ENCODE data around the gene SRPK2. TPM values are rescaled to one million over a fixed set of nuclear protein-coding genes. Genes with fewer than 3 reads are reported as not detected.

SRPK2 gene
- total RNA-seq, 4 donors from 2014 or later = 33.0 to 47.4 (median 42.8) TPM

DNA sequence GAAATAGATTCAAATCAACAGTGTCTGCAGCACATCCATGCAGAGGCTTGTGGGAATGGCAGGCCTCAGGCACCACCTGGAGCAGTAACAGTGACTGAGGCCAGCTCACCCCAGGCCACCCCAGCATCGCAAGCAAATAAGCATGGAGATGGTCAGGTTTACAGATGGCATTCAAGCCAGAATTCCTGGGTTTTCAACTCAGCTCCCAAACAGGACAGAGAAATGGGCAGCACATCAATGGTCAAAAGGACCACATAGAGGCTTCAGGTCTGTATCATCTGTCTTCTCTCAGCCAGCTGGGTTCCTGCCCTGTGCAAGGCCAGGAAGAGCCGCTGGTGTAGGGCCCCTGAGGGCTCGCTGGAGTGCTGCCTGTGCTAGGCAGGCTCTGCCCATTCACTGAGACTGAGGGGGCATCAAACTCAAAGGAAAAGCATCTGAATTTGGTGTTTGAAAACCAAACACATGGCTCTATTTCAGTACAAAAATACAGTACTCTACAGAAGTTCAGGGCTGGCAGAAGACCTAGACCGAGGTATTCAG, 262.2 kb downstream of the SRPK2 start:
- 83% methylated on average over 3 of the region's 4 CpGs for WGBS
- Histone ChIP-seq H3K9me3 (no peaks in the 10 kb centered on the region), H3K27ac (replicated peaks in 1 of 4) (no peak overlapping the region), H3K36me3 (peaks cover 0 to 37% (median 24%) of the 10 kb centered on the region in 4 donors), H3K4me1 (peaks cover 5 to 14% (median 12%) of the 10 kb centered on the region in 4 donors), H3K4me3 (no peak overlapping the region), H3K27me3 (no peaks in the 10 kb centered on the region)
- intact Hi-C loops (cut with DNase I) = no loop called here
- peak; percentile 14 for DNase-seq (ENCODE audit: extremely low spot score)
- no peak for TF ChIP-seq POLR2A (IDR thresholded peaks at IDR 0.05; ENCODE audit: low read depth)
- no peak for TF ChIP-seq POLR2AphosphoS5 (IDR thresholded peaks at IDR 0.05)
- TF ChIP-seq, protein P1, sequence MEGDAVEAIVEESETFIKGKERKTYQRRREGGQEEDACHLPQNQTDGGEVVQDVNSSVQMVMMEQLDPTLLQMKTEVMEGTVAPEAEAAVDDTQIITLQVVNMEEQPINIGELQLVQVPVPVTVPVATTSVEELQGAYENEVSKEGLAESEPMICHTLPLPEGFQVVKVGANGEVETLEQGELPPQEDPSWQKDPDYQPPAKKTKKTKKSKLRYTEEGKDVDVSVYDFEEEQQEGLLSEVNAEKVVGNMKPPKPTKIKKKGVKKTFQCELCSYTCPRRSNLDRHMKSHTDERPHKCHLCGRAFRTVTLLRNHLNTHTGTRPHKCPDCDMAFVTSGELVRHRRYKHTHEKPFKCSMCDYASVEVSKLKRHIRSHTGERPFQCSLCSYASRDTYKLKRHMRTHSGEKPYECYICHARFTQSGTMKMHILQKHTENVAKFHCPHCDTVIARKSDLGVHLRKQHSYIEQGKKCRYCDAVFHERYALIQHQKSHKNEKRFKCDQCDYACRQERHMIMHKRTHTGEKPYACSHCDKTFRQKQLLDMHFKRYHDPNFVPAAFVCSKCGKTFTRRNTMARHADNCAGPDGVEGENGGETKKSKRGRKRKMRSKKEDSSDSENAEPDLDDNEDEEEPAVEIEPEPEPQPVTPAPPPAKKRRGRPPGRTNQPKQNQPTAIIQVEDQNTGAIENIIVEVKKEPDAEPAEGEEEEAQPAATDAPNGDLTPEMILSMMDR (IDR thresholded peaks at IDR 0.05) = no peak
- TF ChIP-seq EP300 (IDR thresholded peaks at IDR 0.05) = no peak

DNA sequence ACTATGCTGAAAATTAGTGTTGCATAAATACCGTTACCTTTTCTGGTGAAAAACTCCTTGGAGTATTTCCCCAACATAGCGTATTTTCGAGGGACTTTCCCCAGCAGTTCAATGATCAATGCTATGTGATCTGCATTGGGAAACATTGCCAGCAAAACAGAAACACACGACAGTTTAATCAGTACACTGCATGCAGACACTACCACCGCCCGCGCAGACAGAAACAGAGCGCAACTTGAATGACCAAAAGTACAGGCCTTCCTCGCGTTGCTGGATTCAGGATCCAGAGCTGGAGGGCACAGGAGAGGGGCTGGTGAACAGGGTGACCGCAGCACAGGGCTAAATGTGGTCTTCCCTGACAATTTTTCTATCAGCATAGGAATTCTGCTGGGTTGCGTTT, 263.0 kb downstream of the SRPK2 start:
- WGBS = 94% methylated on average over 12 of the region's 12 CpGs
- intact Hi-C loops (cut with DNase I) = no loop called here
- no peak overlapping the region for H3K4me3 ChIP-seq
- DNase-seq (ENCODE audit: extremely low spot score) = peak; percentile 37
- peaks cover 0 to 30% (median 24%) of the 10 kb centered on the region in 4 donors for H3K36me3 ChIP-seq
- H3K27ac ChIP-seq (replicated peaks in 1 of 4) = no peak overlapping the region
- TF ChIP-seq POLR2AphosphoS5 (IDR thresholded peaks at IDR 0.05) (no peak), EP300 (IDR thresholded peaks at IDR 0.05) (no peak), POLR2A (IDR thresholded peaks at IDR 0.05; ENCODE audit: low read depth) (no peak)
- TF ChIP-seq, protein P1 (IDR thresholded peaks at IDR 0.05) = no peak
- peaks cover 5 to 14% (median 12%) of the 10 kb centered on the region in 4 donors for H3K4me1 ChIP-seq
- no peaks in the 10 kb centered on the region for H3K9me3 ChIP-seq
- H3K27me3 ChIP-seq = no peaks in the 10 kb centered on the region

DNA sequence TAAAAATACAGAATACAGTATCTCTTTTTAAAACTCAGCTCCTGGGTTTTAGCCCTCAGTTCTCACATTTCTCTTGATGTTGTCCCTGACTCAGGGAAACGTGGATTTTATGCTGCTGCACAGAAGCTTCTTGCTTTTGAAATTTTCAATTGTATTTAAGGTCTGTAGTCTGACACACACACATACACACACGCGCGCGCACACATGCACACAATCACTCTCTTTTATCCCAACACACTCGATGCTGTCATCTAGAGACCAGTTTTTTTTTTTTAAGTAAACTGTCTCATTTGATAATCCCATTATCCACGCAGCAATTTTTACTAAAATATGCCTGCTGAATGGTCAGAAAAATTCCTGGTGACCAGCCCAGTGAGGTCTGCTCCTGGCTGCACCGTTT, 266.1 kb downstream of the SRPK2 start:
- Histone ChIP-seq H3K36me3 (peaks cover 0 to 32% (median 25%) of the 10 kb centered on the region in 4 donors), H3K27ac (replicated peaks in 1 of 4) (no peak overlapping the region), H3K4me1 (peaks cover 0 to 14% (median 12%) of the 10 kb centered on the region in 4 donors), H3K9me3 (no peaks in the 10 kb centered on the region), H3K27me3 (no peaks in the 10 kb centered on the region), H3K4me3 (no peak overlapping the region)
- no peak for DNase-seq (ENCODE audit: extremely low spot score)
- intact Hi-C loops (cut with DNase I) = no loop called here
- 63% methylated on average over 8 of the region's 8 CpGs for WGBS
- TF ChIP-seq EP300 (IDR thresholded peaks at IDR 0.05) (no peak), POLR2A (IDR thresholded peaks at IDR 0.05; ENCODE audit: low read depth) (no peak), POLR2AphosphoS5 (IDR thresholded peaks at IDR 0.05) (no peak)
- TF ChIP-seq, protein P1 (IDR thresholded peaks at IDR 0.05) = no peak

DNA sequence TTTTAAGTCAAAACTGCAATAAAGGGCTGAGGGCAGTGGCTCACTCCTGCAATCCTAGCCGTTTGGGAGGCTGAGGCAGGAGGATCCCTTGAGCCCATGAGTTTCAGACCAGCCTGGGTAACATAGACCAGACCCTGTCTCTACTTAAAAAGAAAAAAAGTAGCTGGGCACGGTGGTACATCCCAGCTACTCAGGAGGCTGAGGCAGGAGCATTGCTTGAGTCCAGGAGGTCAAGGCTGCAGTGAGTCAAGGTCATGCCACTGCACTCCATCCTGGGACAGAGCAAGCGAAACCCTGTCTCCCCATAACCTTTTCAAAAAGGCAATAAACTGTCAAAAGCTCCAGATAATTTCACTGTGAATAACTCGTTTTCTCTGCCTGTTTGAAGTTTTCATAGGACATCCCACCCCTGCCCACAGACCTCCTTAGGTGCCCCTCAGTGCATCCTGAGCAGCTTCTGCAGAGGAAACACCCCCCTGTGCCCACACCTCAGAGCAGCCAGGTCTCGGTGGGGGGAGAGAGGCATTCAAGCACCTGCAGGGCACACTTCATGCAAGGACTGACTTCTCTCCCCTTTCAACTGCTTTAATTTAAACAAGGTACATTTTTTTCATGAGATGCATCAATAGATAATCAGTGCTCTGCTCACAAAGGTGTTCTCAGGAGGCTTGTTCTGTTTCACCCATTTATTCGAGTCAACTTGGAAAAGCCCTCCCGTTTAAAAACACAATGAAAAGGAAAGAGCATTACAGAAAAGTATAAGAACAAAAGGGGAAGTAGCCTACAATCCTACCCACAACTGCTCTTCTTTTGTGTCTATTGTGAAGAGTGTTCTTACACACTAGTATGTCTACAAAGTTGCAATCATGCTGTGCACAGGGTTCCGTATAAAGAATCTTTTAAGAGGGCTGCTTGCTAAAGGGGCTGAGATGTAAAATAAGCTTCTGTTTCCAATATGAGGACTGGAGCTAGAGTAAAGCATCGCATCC, 269.8 kb downstream of the SRPK2 start:
- no peak overlapping the region for H3K27ac ChIP-seq (replicated peaks in 1 of 4)
- H3K27me3 ChIP-seq = no peaks in the 10 kb centered on the region
- intact Hi-C loops (cut with DNase I) = no loop called here
- no peak overlapping the region for H3K4me3 ChIP-seq
- 80% methylated on average over 8 of the region's 9 CpGs for WGBS
- no peak for TF ChIP-seq POLR2A (IDR thresholded peaks at IDR 0.05; ENCODE audit: low read depth)
- no peak for TF ChIP-seq POLR2AphosphoS5 (IDR thresholded peaks at IDR 0.05)
- TF ChIP-seq, protein P1 (IDR thresholded peaks at IDR 0.05) = no peak
- no peak for TF ChIP-seq EP300 (IDR thresholded peaks at IDR 0.05)
- DNase-seq (ENCODE audit: extremely low spot score) = peak; percentile 79
- H3K4me1 ChIP-seq = peaks cover 0 to 17% (median 12%) of the 10 kb centered on the region in 4 donors
- H3K36me3 ChIP-seq = peaks cover 4 to 33% (median 18%) of the 10 kb centered on the region in 4 donors
- no peaks in the 10 kb centered on the region for H3K9me3 ChIP-seq
